A549 (cell line): ENCODE measurements around the gene PTPRN2. TPM values are rescaled to one million over a fixed set of nuclear protein-coding genes. Genes with fewer than 3 reads are reported as not detected.

Experiments used
- ATAC-seq, 2 experiments: fragments of 200-7000 bp in 1 of 2; fragments of >200 bp in 1 of 2; cut with Nextera tagmentation in 1 of 2; cut with Tn5 transposase in 1 of 2; 3 replicates each; pipeline versions ENCODE4 v1.8.0 to v1.9.1; 2018 to 2020; ENCODE audit warnings: mild to moderate bottlenecking in 1 of 2, moderate library complexity in 1 of 2
- CTCF ChIA-PET: fragments of 300-600 bp; sonication (Branson Sonifier 250); formaldehyde crosslinking; extraction: SDS; loops from one replicate; lab custom pipeline; 2021; ENCODE audit warnings: antibody characterized with exemption, inconsistent platforms; lab: Yijun Ruan, JAX
- POLR2A ChIA-PET: fragments of 350-600 bp; formaldehyde crosslinking; extraction: SDS; loops from one replicate; lab custom pipeline; 2021; ENCODE audit warnings: antibody characterized with exemption, inconsistent platforms; lab: Yijun Ruan, JAX
- DNase-seq, 2 experiments: peaks; one replicate each; pipeline versions ENCODE4 v3.0.0 to v3.0.0-alpha.2; 2011 to 2016; ENCODE audit warnings: low read depth in 1 of 2, low spot score in 1 of 2
- FAIRE-seq: peaks from 2 replicates; lab custom pipeline; 2011; peaks lifted over from hg19 to GRCh38; lab: Jason Lieb, UNC
- H3K27ac ChIP-seq, 2 experiments: fragments of >200 bp; sonication (Bioruptor Twin); formaldehyde crosslinking; 3 replicates each; pipeline ENCODE4 v1.5.1; 2016 to 2017
- H3K4me1 ChIP-seq: fragments of >200 bp; sonication (Bioruptor Twin); formaldehyde crosslinking; 3 replicates; pipeline ENCODE4 v1.6.1; 2016
- H3K4me2 ChIP-seq: fragments of >200 bp; sonication (Bioruptor Twin); formaldehyde crosslinking; 3 replicates; pipeline ENCODE4 v1.6.1; 2016
- H3K4me3 ChIP-seq: fragments of >200 bp; sonication (Bioruptor Twin); formaldehyde crosslinking; 3 replicates; pipeline ENCODE4 v1.5.1; 2016
- H3K9me3 ChIP-seq: fragments of >200 bp; sonication (Bioruptor Twin); formaldehyde crosslinking; 3 replicates; pipeline ENCODE4 v1.6.1; 2016
- CEBPB ChIP-seq, 2 experiments: fragments of >200 bp in 1 of 2; sonication (Bioruptor Twin) in 1 of 2; formaldehyde crosslinking in 1 of 2; IDR thresholded peaks; 2 replicates each; pipeline ENCODE4 v1.6.1; 2012 to 2016
- CHD2 ChIP-seq: fragments of 150-350 bp; IDR thresholded peaks from 2 replicates; pipeline ENCODE4 v1.6.1; 2014; ENCODE audit warnings: low read length; ENCODE audit not compliant: partially characterized antibody
- CHD4 ChIP-seq: fragments of 200-600 bp; sonication (generic); IDR thresholded peaks from 2 replicates; pipeline ENCODE4 v1.6.1; 2016; ENCODE audit warnings: antibody characterized with exemption, mild to moderate bottlenecking, borderline replicate concordance
- FOSL2 ChIP-seq, 2 experiments: fragments of 450-650 bp in 1 of 2; fragments of >200 bp in 1 of 2; sonication (Bioruptor Twin) in 1 of 2; formaldehyde crosslinking; IDR thresholded peaks; 2 replicates each; pipeline versions ENCODE4 v1.5.0 to v1.6.1; 2016 to 2020; ENCODE audit warnings: mild to moderate bottlenecking in 1 of 2, moderate library complexity in 1 of 2
- FOXS1 ChIP-seq: fragments of 250-450 bp; sonication (Bioruptor Pico); IDR thresholded peaks from 2 replicates; pipeline ENCODE4 v1.5.0; 2020; ENCODE audit warnings: mild to moderate bottlenecking, moderate library complexity
- HEYL ChIP-seq: fragments of 250-450 bp; sonication (Bioruptor Pico); IDR thresholded peaks from 2 replicates; pipeline ENCODE4 v1.8.0; 2021; ENCODE audit warnings: mild to moderate bottlenecking, moderate library complexity
- HOXA7 ChIP-seq: fragments of 250-450 bp; sonication (Bioruptor Pico); IDR thresholded peaks from 2 replicates; pipeline ENCODE4 v1.5.0; 2020; ENCODE audit warnings: mild to moderate bottlenecking, moderate library complexity
- HOXB5 ChIP-seq: fragments of 250-450 bp; sonication (Bioruptor Pico); IDR thresholded peaks from 2 replicates; pipeline ENCODE4 v1.5.0; 2020; ENCODE audit warnings: mild to moderate bottlenecking, moderate library complexity
- JUN ChIP-seq, 2 experiments: fragments of >200 bp; sonication (Bioruptor Twin); formaldehyde crosslinking; IDR thresholded peaks; 2 replicates in 1 of 2; 3 replicates in 1 of 2; pipeline ENCODE4 v1.6.1; 2016 to 2017
- KDM1A ChIP-seq: fragments of 200-600 bp; sonication (generic); IDR thresholded peaks from 2 replicates; pipeline ENCODE4 v1.6.1; 2016; ENCODE audit warnings: low read depth, mild to moderate bottlenecking
- KDM5A ChIP-seq: fragments of 200-600 bp; sonication (generic); IDR thresholded peaks from 2 replicates; pipeline ENCODE4 v1.6.1; 2016; ENCODE audit warnings: antibody characterized with exemption, mild to moderate bottlenecking
- MAFK ChIP-seq: fragments of 450-650 bp; IDR thresholded peaks from 2 replicates; pipeline ENCODE4 v1.6.1; 2014; ENCODE audit not compliant: partially characterized antibody
- MAZ ChIP-seq: fragments of 150-350 bp; IDR thresholded peaks from 2 replicates; pipeline ENCODE4 v1.6.1; 2014; ENCODE audit warnings: antibody characterized with exemption, low read depth, low read length, borderline replicate concordance
- MYC ChIP-seq: IDR thresholded peaks from 2 replicates; pipeline ENCODE4 v1.6.1; 2012; ENCODE audit warnings: mild to moderate bottlenecking, inconsistent platforms, low read length, improper control_type of control experiment, borderline replicate concordance
- NFE2L2 ChIP-seq: fragments of 150-350 bp; conservative IDR thresholded peaks from 2 replicates; pipeline ENCODE4 v1.6.1; 2014; ENCODE audit warnings: low read length
- PHF8 ChIP-seq: fragments of 200-600 bp; sonication (generic); IDR thresholded peaks from 2 replicates; pipeline ENCODE4 v1.6.1; 2016; ENCODE audit warnings: low read depth, mild to moderate bottlenecking, antibody characterized with exemption, moderate library complexity, borderline replicate concordance
- POLR2AphosphoS2 ChIP-seq: conservative IDR thresholded peaks from 2 replicates; pipeline ENCODE4 v1.6.1; 2012; ENCODE audit warnings: low read length, improper control_type of control experiment, inconsistent platforms
- RARB ChIP-seq: fragments of 250-450 bp; sonication (Bioruptor Pico); IDR thresholded peaks from 2 replicates; pipeline ENCODE4 v1.8.0; 2021; ENCODE audit warnings: mild to moderate bottlenecking, moderate library complexity
- RFX5 ChIP-seq: fragments of 450-650 bp; IDR thresholded peaks from 2 replicates; pipeline ENCODE4 v1.7.1; 2014; ENCODE audit warnings: antibody characterized with exemption, mild to moderate bottlenecking, moderate library complexity
- RNF2 ChIP-seq: fragments of 200-600 bp; sonication (generic); IDR thresholded peaks from 2 replicates; pipeline ENCODE4 v1.6.1; 2016; ENCODE audit warnings: low read depth, mild to moderate bottlenecking, antibody characterized with exemption, moderate library complexity, borderline replicate concordance
- TP53 ChIP-seq: fragments of 250-450 bp; sonication (Bioruptor Pico); IDR thresholded peaks from 2 replicates; pipeline ENCODE4 v1.5.0; 2021; ENCODE audit warnings: mild to moderate bottlenecking, moderate library complexity
- ZNF302 ChIP-seq: fragments of 250-450 bp; sonication (Bioruptor Pico); IDR thresholded peaks from 2 replicates; pipeline ENCODE4 v1.9.0; 2021; ENCODE audit warnings: inconsistent platforms, mild to moderate bottlenecking, moderate library complexity
- WGBS: methylation state at CpG from one replicate; pipeline ENCODE4 v1.1.6; 2017; ENCODE audit errors: missing lambda C conversion rate; 5-methylcytosine and 5-hydroxymethylcytosine counted together
- polyA plus RNA-seq, 4 experiments: library from polyadenylated mRNA; depleted of rRNA in 3 of 4; stranded (reverse); fragments of >200 nt; fragmentation: RNase III in 1 of 4; extraction: RNeasy Plus Mini Kit Qiagen cat#74134 plus additional on column Dnase treatment in 1 of 4; gene quantifications; 2 replicates in 3 of 4; 3 replicates in 1 of 4; pipeline ENCODE4 v1.2.3, GENCODE V29; 2011 to 2017
- TF ChIP-seq, protein P1 (sequence below): IDR thresholded peaks from 2 replicates; pipeline ENCODE4 v1.6.1; 2012
- TF ChIP-seq, protein P2 (sequence below): IDR thresholded peaks from 2 replicates; pipeline ENCODE4 v1.6.1; 2012; ENCODE audit warnings: low read depth, borderline replicate concordance
- TF ChIP-seq, protein P3 (sequence below): fragments of 250-450 bp; sonication (Bioruptor Pico); IDR thresholded peaks from 2 replicates; pipeline ENCODE4 v1.5.0; 2020; ENCODE audit warnings: low read depth, mild to moderate bottlenecking, moderate library complexity
- TF ChIP-seq, protein P4 (sequence below): IDR thresholded peaks from 2 replicates; pipeline ENCODE4 v1.6.1; 2012
- TF ChIP-seq, protein P5 (sequence below): fragments of >200 bp; sonication (Bioruptor Twin); formaldehyde crosslinking; IDR thresholded peaks from 3 replicates; pipeline ENCODE4 v1.5.1; 2016
- TF ChIP-seq, protein P6 (sequence below): fragments of 450-650 bp; IDR thresholded peaks from 2 replicates; pipeline ENCODE4 v1.6.1; 2014; ENCODE audit warnings: antibody characterized with exemption
- TF ChIP-seq, protein P7 (sequence below): fragments of >200 bp; sonication (Bioruptor Twin); formaldehyde crosslinking; IDR thresholded peaks from 3 replicates; pipeline ENCODE4 v1.6.1; 2016
- TF ChIP-seq, protein P8 (sequence below): fragments of >200 bp; sonication (Bioruptor Twin); formaldehyde crosslinking; IDR thresholded peaks from 2 replicates; pipeline ENCODE4 v1.6.1; 2016

Gene PTPRN2
- polyA plus RNA-seq, 2 of the 4 experiments (the other 2 are of a cell fraction), result 0.41 to 1.2 TPM

DNA sequence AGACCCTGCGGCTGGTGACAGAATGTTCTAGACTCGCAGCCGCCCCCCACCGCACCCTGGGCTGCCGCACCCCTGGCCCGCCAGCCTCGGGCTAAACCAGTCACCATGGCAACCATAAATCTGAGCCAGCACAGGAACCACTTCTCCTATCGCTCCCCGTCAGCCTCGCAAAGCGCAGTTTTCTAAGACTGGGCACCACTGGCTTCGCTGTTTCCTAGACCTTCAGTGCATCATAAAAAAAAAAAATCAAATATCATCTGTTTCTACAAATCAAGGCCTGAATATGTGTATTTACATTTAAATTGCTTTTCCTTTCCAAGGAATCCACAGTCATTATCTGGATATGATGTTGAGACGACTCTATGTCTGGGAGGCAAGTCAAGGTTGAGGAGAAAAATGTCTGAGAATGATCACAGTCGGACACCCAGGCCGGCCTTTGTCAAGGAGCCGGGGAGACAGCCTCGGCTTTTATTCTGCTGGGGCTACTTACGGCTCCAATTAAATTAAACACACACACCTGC is 99.9 kb downstream of the PTPRN2 start:
- FAIRE-seq, result no peak
- ChIA-PET POLR2A (no interaction called here), CTCF (no interaction called here)
- TF ChIP-seq ZNF302, result no peak
- no peak for TF ChIP-seq TP53 (CRISPR knock-in tag)
- TF ChIP-seq CHD4, result no peak
- TF ChIP-seq PHF8, result no peak
- TF ChIP-seq, protein P1, sequence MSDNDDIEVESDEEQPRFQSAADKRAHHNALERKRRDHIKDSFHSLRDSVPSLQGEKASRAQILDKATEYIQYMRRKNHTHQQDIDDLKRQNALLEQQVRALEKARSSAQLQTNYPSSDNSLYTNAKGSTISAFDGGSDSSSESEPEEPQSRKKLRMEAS, result no peak
- TF ChIP-seq, protein P2, sequence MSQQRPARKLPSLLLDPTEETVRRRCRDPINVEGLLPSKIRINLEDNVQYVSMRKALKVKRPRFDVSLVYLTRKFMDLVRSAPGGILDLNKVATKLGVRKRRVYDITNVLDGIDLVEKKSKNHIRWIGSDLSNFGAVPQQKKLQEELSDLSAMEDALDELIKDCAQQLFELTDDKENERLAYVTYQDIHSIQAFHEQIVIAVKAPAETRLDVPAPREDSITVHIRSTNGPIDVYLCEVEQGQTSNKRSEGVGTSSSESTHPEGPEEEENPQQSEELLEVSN, result no peak
- TF ChIP-seq JUN (IDR thresholded peaks at IDR 0.05), result no peak
- TF ChIP-seq RARB, result no peak
- TF ChIP-seq FOSL2 (IDR thresholded peaks at IDR 0.05), result no peak
- no peak for TF ChIP-seq FOSL2 (CRISPR knock-in tag; IDR thresholded peaks at IDR 0.05)
- TF ChIP-seq MAFK, result no peak
- no peak for TF ChIP-seq CHD2
- TF ChIP-seq NFE2L2, result no peak
- TF ChIP-seq KDM5A, result no peak
- no peak for TF ChIP-seq POLR2AphosphoS2
- no peak for TF ChIP-seq HOXB5
- TF ChIP-seq FOXS1 (CRISPR knock-in tag), result no peak
- no peak for TF ChIP-seq MYC
- no peak for TF ChIP-seq MAZ
- no peak for ATAC-seq
- Histone ChIP-seq H3K4me2 (no peak overlapping the region), H3K9me3 (no peaks in the 10 kb centered on the region), H3K4me1 (no peaks in the 10 kb centered on the region), H3K27ac (no peak overlapping the region), H3K4me3 (no peak overlapping the region)
- WGBS, result 63% methylated on average over 18 of the region's 18 CpGs
- no peak for DNase-seq

DNA sequence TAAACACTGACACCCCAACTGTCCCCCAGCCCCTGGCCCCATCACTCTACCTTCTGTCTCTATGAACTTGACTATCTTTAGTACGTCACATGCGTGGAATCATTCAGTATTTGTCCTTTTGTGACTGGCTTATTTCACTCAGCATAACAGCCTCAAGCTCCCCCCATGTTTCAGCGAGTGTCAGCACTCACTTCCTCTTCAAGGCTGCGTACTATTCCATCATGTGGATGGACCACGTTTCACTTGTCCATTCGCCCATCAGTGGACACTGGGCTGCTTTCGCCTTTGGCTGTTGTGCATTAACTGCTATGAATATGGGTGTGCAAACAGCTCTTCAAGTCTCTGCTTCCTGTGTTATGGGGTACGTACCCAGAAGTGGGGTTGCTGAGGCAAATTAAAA is 100.7 kb downstream of the PTPRN2 start:
- no peak for FAIRE-seq
- 56% methylated on average over 8 of the region's 8 CpGs for WGBS
- H3K4me1 ChIP-seq, result no peaks in the 10 kb centered on the region
- POLR2A ChIA-PET, result no interaction called here
- no peak for DNase-seq
- CTCF ChIA-PET, result interaction anchor here (0.7 to 1.4 kb wide), 2 partner anchors 11 to 44 kb away, joined by 3 read pairs; no protein-coding TSS in a partner anchor
- H3K4me2 ChIP-seq, result no peak overlapping the region
- ATAC-seq, result no peak
- no peaks in the 10 kb centered on the region for H3K9me3 ChIP-seq
- H3K27ac ChIP-seq, result no peak overlapping the region
- no peak overlapping the region for H3K4me3 ChIP-seq
- TF ChIP-seq CEBPB (IDR thresholded peaks at IDR 0.05) (no peak), RNF2 (no peak), JUN (IDR thresholded peaks at IDR 0.05) (no peak), POLR2AphosphoS2 (no peak), HEYL (CRISPR knock-in tag) (no peak), RFX5 (no peak), FOXS1 (CRISPR knock-in tag) (no peak), CHD2 (no peak), MYC (no peak), HOXA7 (CRISPR knock-in tag) (no peak), KDM1A (no peak)
- TF ChIP-seq, protein P2, result no peak
- TF ChIP-seq, protein P3, sequence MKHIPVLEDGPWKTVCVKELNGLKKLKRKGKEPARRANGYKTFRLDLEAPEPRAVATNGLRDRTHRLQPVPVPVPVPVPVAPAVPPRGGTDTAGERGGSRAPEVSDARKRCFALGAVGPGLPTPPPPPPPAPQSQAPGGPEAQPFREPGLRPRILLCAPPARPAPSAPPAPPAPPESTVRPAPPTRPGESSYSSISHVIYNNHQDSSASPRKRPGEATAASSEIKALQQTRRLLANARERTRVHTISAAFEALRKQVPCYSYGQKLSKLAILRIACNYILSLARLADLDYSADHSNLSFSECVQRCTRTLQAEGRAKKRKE (CRISPR knock-in tag), result no peak
- TF ChIP-seq, protein P4, sequence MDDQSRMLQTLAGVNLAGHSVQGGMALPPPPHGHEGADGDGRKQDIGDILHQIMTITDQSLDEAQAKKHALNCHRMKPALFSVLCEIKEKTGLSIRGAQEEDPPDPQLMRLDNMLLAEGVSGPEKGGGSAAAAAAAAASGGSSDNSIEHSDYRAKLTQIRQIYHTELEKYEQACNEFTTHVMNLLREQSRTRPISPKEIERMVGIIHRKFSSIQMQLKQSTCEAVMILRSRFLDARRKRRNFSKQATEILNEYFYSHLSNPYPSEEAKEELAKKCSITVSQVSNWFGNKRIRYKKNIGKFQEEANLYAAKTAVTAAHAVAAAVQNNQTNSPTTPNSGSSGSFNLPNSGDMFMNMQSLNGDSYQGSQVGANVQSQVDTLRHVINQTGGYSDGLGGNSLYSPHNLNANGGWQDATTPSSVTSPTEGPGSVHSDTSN, result no peak
- TF ChIP-seq, protein P5, sequence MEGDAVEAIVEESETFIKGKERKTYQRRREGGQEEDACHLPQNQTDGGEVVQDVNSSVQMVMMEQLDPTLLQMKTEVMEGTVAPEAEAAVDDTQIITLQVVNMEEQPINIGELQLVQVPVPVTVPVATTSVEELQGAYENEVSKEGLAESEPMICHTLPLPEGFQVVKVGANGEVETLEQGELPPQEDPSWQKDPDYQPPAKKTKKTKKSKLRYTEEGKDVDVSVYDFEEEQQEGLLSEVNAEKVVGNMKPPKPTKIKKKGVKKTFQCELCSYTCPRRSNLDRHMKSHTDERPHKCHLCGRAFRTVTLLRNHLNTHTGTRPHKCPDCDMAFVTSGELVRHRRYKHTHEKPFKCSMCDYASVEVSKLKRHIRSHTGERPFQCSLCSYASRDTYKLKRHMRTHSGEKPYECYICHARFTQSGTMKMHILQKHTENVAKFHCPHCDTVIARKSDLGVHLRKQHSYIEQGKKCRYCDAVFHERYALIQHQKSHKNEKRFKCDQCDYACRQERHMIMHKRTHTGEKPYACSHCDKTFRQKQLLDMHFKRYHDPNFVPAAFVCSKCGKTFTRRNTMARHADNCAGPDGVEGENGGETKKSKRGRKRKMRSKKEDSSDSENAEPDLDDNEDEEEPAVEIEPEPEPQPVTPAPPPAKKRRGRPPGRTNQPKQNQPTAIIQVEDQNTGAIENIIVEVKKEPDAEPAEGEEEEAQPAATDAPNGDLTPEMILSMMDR, result no peak
- TF ChIP-seq, protein P6, sequence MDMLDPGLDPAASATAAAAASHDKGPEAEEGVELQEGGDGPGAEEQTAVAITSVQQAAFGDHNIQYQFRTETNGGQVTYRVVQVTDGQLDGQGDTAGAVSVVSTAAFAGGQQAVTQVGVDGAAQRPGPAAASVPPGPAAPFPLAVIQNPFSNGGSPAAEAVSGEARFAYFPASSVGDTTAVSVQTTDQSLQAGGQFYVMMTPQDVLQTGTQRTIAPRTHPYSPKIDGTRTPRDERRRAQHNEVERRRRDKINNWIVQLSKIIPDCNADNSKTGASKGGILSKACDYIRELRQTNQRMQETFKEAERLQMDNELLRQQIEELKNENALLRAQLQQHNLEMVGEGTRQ, result no peak
- TF ChIP-seq, protein P7, sequence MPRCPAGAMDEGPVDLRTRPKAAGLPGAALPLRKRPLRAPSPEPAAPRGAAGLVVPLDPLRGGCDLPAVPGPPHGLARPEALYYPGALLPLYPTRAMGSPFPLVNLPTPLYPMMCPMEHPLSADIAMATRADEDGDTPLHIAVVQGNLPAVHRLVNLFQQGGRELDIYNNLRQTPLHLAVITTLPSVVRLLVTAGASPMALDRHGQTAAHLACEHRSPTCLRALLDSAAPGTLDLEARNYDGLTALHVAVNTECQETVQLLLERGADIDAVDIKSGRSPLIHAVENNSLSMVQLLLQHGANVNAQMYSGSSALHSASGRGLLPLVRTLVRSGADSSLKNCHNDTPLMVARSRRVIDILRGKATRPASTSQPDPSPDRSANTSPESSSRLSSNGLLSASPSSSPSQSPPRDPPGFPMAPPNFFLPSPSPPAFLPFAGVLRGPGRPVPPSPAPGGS, result no peak
- TF ChIP-seq, protein P8, sequence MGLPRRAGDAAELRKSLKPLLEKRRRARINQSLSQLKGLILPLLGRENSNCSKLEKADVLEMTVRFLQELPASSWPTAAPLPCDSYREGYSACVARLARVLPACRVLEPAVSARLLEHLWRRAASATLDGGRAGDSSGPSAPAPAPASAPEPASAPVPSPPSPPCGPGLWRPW, result no peak
